ENCODE results near the gene CYP2B6.

The CYP2B6 gene

DNA sequence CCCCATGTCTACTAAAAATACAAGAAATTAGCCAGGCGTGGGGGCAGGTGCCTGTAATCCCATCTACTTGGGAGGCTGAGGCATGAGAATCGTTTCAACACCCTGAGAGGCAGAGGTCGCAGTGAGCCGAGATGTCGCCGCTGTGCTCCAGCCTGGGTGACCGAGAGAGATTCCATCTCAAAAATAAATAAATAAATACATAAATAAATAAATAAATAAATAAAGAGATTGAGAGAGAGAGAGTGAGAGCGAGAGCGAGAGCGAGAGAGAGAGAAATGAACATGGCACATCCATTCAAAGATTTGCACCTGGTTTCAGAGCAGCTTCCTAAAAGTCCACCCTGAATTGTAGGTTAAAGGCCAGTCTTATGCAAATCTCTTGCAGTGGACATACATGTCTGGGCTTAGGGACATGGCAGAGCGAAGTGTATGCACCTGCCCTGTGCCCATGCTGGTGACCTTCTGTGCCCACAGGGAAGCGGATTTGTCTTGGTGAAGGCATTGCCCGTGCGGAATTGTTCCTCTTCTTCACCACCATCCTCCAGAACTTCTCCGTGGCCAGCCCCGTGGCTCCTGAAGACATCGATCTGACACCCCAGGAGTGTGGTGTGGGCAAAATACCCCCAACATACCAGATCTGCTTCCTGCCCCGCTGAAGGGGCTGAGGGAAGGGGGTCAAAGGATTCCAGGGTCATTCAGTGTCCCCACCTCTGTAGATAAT lies 42.3 kb upstream of the CYP2B6 start:
- Histone ChIP-seq H3K27ac (no peak overlapping the region), H3K4me3 (ENCODE audit: low read depth, low read length) (no peak overlapping the region), H3K36me3 (replicated peaks) (no peaks in the 10 kb centered on the region), H3K27me3 (replicated peaks) (no peaks in the 10 kb centered on the region)
- no peak for DNase-seq
- TF ChIP-seq, protein P1, sequence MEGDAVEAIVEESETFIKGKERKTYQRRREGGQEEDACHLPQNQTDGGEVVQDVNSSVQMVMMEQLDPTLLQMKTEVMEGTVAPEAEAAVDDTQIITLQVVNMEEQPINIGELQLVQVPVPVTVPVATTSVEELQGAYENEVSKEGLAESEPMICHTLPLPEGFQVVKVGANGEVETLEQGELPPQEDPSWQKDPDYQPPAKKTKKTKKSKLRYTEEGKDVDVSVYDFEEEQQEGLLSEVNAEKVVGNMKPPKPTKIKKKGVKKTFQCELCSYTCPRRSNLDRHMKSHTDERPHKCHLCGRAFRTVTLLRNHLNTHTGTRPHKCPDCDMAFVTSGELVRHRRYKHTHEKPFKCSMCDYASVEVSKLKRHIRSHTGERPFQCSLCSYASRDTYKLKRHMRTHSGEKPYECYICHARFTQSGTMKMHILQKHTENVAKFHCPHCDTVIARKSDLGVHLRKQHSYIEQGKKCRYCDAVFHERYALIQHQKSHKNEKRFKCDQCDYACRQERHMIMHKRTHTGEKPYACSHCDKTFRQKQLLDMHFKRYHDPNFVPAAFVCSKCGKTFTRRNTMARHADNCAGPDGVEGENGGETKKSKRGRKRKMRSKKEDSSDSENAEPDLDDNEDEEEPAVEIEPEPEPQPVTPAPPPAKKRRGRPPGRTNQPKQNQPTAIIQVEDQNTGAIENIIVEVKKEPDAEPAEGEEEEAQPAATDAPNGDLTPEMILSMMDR (IDR thresholded peaks at IDR 0.05; ENCODE audit: low read depth, low read length, missing control alignments): no peak
- in situ Hi-C loops (cut with HindIII; ENCODE audit: low pct_ligation_motif_present, low sequenced_read_pairs): no loop called here

DNA sequence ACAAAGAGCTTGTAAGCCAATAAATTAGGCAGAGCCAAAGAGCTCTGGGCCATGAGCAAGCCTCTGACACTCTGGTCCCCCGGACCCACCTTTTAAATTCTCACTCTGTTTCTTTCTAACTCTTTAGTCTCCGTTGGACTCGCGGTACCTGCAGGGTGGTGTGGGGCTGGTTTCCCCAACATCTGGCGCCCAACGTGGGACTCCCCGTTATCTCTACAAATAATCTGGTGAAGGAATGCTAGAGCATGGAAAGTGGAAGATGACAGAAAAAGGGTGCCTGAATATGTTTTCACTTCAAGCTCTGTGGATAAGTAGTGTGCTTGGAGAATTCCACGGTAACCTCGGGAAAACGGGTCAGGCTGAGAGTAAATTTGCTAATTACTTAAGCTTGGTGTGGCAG lies 36.5 kb upstream of the CYP2B6 start:
- DNase-seq: no peak
- Histone ChIP-seq H3K36me3 (replicated peaks) (no peaks in the 10 kb centered on the region), H3K27ac (no peak overlapping the region), H3K4me3 (ENCODE audit: low read depth, low read length) (no peak overlapping the region), H3K27me3 (replicated peaks) (no peaks in the 10 kb centered on the region)
- TF ChIP-seq, protein P1 (IDR thresholded peaks at IDR 0.05; ENCODE audit: low read depth, low read length, missing control alignments): no peak
- in situ Hi-C loops (cut with HindIII; ENCODE audit: low pct_ligation_motif_present, low sequenced_read_pairs): no loop called here

DNA sequence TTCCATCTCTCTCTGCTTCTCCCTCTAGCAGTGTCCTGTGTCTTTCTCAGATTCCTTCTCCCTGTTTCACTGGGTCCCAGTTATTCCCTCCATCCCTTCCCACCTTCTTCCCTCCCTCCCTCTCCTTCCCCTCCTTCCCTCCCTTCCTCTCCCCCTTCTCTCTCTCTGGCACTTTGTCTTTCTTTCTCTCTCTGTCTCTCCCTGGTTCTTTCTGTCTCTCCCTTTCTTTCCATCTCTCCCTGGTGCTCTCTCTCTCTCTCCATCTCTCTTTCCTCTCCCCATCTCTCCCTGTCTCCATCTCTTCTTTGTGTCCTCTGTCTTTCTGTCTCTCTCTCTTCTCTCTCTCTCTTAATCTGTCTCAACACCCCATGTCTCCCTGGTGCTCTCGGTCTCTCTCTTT lies 31.7 kb upstream of the CYP2B6 start:
- Histone ChIP-seq H3K36me3 (replicated peaks) (no peaks in the 10 kb centered on the region), H3K4me3 (ENCODE audit: low read depth, low read length) (no peak overlapping the region), H3K27ac (no peak overlapping the region), H3K27me3 (replicated peaks) (no peaks in the 10 kb centered on the region)
- TF ChIP-seq, protein P1 (IDR thresholded peaks at IDR 0.05; ENCODE audit: low read depth, low read length, missing control alignments): no peak
- no peak for DNase-seq
- in situ Hi-C loops (cut with HindIII; ENCODE audit: low pct_ligation_motif_present, low sequenced_read_pairs): no loop called here

DNA sequence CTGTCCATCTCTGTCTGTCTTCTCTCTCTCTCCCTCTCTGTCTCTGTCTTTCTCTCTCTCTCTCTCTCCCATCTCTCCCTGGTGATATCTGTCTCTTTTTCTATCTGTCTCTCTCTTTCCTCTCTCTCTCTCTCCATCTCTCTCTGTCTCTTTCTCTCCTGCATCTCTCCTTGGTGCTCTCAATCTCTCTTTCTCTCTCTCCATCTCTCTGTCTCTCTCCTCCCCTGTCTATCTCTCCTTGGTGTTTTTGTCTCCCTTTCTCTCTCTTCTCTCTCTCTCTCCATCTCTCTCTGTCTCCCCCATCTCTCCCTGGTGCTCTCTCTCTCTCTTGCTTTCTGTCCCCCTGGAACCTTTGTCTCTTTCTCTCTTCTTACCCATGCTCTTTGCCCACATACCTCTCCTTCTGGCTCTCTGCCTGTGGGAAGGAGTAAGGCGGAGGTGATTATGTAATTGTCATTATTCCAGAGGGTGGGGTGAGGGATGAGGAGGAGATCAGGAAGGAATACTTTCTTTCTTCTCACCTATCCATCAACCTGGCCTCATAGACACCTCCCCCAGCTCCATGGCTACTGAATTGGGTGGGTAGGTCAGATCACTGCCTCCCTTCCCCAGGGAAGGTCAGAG lies 30.9 kb upstream of the CYP2B6 start:
- TF ChIP-seq, protein P1 (IDR thresholded peaks at IDR 0.05; ENCODE audit: low read depth, low read length, missing control alignments): no peak
- no peaks in the 10 kb centered on the region for H3K36me3 ChIP-seq (replicated peaks)
- H3K27me3 ChIP-seq (replicated peaks): no peaks in the 10 kb centered on the region
- no peak overlapping the region for H3K27ac ChIP-seq
- in situ Hi-C loops (cut with HindIII; ENCODE audit: low pct_ligation_motif_present, low sequenced_read_pairs): no loop called here
- H3K4me3 ChIP-seq (ENCODE audit: low read depth, low read length): no peak overlapping the region
- no peak for DNase-seq

DNA sequence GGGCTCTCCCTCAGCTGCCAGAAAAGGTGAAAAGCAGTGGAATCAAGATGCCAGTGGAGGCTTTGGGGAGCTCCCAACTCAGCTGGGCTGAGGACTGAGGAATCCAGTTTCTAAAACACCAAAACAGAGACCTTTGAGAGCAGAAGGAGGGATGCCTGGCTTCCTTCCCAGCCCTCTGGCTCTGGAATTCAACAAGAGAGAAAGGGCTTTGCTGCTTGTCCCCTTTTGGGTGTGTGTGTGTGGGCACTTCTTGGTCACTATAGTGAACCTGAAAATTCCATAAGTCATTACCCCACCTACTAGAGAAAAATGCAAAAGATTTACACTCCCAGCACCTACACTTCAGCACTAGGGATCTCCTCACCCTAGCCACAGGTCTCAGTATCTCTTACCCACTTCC lies 30.3 kb upstream of the CYP2B6 start:
- Histone ChIP-seq H3K36me3 (replicated peaks) (no peaks in the 10 kb centered on the region), H3K27me3 (replicated peaks) (no peaks in the 10 kb centered on the region), H3K27ac (no peak overlapping the region), H3K4me3 (ENCODE audit: low read depth, low read length) (no peak overlapping the region)
- TF ChIP-seq, protein P1 (IDR thresholded peaks at IDR 0.05; ENCODE audit: low read depth, low read length, missing control alignments): no peak
- DNase-seq: no peak
- in situ Hi-C loops (cut with HindIII; ENCODE audit: low pct_ligation_motif_present, low sequenced_read_pairs): no loop called here

Data from brain microvascular endothelial cell (primary cell).